Ishikawa (cell line): ENCODE results near the gene DNAJB4.

Experiments used
- CREB1 ChIP-seq: IDR thresholded peaks from 2 replicates; pipeline ENCODE4 v1.6.1; 2012; ENCODE audit warnings: low read depth
- EP300 ChIP-seq: IDR thresholded peaks from 2 replicates; pipeline ENCODE4 v1.6.1; 2012; ENCODE audit warnings: borderline replicate concordance
- RAD21 ChIP-seq: IDR thresholded peaks from 2 replicates; pipeline ENCODE4 v1.6.1; 2012; ENCODE audit warnings: low read depth
- TAF1 ChIP-seq: IDR thresholded peaks from 2 replicates; pipeline ENCODE4 v1.6.1; 2012; ENCODE audit warnings: low read depth, mild to moderate bottlenecking
- TF ChIP-seq, protein P1 (sequence below): IDR thresholded peaks from 2 replicates; pipeline ENCODE4 v1.6.1; 2012

- TF ChIP-seq TAF1: peak; percentile 73
- TF ChIP-seq, protein P1, sequence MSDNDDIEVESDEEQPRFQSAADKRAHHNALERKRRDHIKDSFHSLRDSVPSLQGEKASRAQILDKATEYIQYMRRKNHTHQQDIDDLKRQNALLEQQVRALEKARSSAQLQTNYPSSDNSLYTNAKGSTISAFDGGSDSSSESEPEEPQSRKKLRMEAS: peak; percentile 12; the same call in 1 of the 2 replicates
- no peak for TF ChIP-seq CREB1
- TF ChIP-seq EP300: no peak
- peak; percentile 27; the same call in 1 of the 2 replicates for TF ChIP-seq RAD21
Measured at GRCh38 chr1:77978969-77979876, 25.5 kb upstream of the DNAJB4 start, which contains the start of gene FUBP1.
